SK-N-SH treated with all-trans-retinoic acid at 6 μM for 48 hours (cell line): ENCODE data around the gene C1QTNF12.

ENCODE experiments used
- ARNTL ChIP-seq: fragments of 450-650 bp; formaldehyde crosslinking; IDR thresholded peaks from 2 replicates; pipeline ENCODE4 v1.5.0; 2020; ENCODE audit warnings: low read depth, mild to moderate bottlenecking, moderate library complexity, borderline replicate concordance
- GLIS3 ChIP-seq: fragments of 250-450 bp; sonication (Bioruptor Pico); IDR thresholded peaks from 2 replicates; pipeline ENCODE4 v1.5.0; 2020; ENCODE audit warnings: mild to moderate bottlenecking, moderate library complexity
- OSR1 ChIP-seq: fragments of 250-450 bp; sonication (Bioruptor Pico); IDR thresholded peaks from 2 replicates; pipeline ENCODE4 v1.8.0; 2022; ENCODE audit warnings: moderate library complexity, mild to moderate bottlenecking, inconsistent platforms
- POU6F1 ChIP-seq: fragments of 250-450 bp; sonication (Bioruptor Pico); IDR thresholded peaks from 2 replicates; pipeline ENCODE4 v1.8.0; 2021; ENCODE audit warnings: low read depth, mild to moderate bottlenecking, moderate library complexity, borderline replicate concordance
- RARB ChIP-seq: fragments of 250-450 bp; sonication (Bioruptor Pico); IDR thresholded peaks from 2 replicates; pipeline ENCODE4 v1.8.0; 2021; ENCODE audit warnings: mild to moderate bottlenecking, moderate library complexity
- TF ChIP-seq, protein P1 (sequence below): fragments of 250-450 bp; sonication (Bioruptor Pico); IDR thresholded peaks from 2 replicates; pipeline ENCODE4 v1.5.1; 2020; ENCODE audit warnings: low read depth, mild to moderate bottlenecking, moderate library complexity
- TF ChIP-seq, protein P2 (sequence below): fragments of 250-450 bp; sonication (Bioruptor Pico); IDR thresholded peaks from 2 replicates; pipeline ENCODE4 v1.8.0; 2020; ENCODE audit warnings: mild to moderate bottlenecking, moderate library complexity, borderline replicate concordance

- TF ChIP-seq, protein P1, sequence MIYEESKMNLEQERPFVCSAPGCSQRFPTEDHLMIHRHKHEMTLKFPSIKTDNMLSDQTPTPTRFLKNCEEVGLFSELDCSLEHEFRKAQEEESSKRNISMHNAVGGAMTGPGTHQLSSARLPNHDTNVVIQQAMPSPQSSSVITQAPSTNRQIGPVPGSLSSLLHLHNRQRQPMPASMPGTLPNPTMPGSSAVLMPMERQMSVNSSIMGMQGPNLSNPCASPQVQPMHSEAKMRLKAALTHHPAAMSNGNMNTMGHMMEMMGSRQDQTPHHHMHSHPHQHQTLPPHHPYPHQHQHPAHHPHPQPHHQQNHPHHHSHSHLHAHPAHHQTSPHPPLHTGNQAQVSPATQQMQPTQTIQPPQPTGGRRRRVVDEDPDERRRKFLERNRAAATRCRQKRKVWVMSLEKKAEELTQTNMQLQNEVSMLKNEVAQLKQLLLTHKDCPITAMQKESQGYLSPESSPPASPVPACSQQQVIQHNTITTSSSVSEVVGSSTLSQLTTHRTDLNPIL = no peak
- TF ChIP-seq POU6F1 (CRISPR knock-in tag) (no peak), OSR1 (CRISPR knock-in tag) (no peak), GLIS3 (CRISPR knock-in tag) (no peak), RARB (no peak), ARNTL (CRISPR knock-in tag) (no peak)
- TF ChIP-seq, protein P2, sequence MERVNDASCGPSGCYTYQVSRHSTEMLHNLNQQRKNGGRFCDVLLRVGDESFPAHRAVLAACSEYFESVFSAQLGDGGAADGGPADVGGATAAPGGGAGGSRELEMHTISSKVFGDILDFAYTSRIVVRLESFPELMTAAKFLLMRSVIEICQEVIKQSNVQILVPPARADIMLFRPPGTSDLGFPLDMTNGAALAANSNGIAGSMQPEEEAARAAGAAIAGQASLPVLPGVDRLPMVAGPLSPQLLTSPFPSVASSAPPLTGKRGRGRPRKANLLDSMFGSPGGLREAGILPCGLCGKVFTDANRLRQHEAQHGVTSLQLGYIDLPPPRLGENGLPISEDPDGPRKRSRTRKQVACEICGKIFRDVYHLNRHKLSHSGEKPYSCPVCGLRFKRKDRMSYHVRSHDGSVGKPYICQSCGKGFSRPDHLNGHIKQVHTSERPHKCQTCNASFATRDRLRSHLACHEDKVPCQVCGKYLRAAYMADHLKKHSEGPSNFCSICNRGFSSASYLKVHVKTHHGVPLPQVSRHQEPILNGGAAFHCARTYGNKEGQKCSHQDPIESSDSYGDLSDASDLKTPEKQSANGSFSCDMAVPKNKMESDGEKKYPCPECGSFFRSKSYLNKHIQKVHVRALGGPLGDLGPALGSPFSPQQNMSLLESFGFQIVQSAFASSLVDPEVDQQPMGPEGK (CRISPR knock-in tag) = no peak
Measured at GRCh38 chr1:1290238-1290731, 43.8 kb upstream of the C1QTNF12 start.
